IMR-90 (cell line): ENCODE data around the gene PDYN.

Experiments
- BHLHE40 ChIP-seq: fragments of 150-350 bp; IDR thresholded peaks from 2 replicates; pipeline ENCODE4 v1.6.1; 2016; ENCODE audit warnings: mild to moderate bottlenecking, low read depth, low read length
- CTCF ChIP-seq: conservative IDR thresholded peaks from 2 replicates; pipeline ENCODE4 v1.5.1; 2012; ENCODE audit warnings: mild to moderate bottlenecking, low read depth, low read length, improper control_type of control experiment
- MAZ ChIP-seq: IDR thresholded peaks from 2 replicates; pipeline ENCODE4 v1.6.1; 2012; ENCODE audit warnings: low read depth, mild to moderate bottlenecking, low read length, improper control_type of control experiment, moderate library complexity, borderline replicate concordance
- MXI1 ChIP-seq: IDR thresholded peaks from 2 replicates; pipeline ENCODE4 v1.6.1; 2012; ENCODE audit warnings: low read depth, mild to moderate bottlenecking, low read length, moderate library complexity, borderline replicate concordance
- POLR2A ChIP-seq: IDR thresholded peaks from 2 replicates; pipeline ENCODE4 v1.6.1; 2012; ENCODE audit warnings: mild to moderate bottlenecking, low read depth, low read length
- RFX5 ChIP-seq: IDR thresholded peaks from 2 replicates; pipeline ENCODE4 v1.8.0; 2012; ENCODE audit warnings: low read depth, mild to moderate bottlenecking, low read length, moderate library complexity

DNA sequence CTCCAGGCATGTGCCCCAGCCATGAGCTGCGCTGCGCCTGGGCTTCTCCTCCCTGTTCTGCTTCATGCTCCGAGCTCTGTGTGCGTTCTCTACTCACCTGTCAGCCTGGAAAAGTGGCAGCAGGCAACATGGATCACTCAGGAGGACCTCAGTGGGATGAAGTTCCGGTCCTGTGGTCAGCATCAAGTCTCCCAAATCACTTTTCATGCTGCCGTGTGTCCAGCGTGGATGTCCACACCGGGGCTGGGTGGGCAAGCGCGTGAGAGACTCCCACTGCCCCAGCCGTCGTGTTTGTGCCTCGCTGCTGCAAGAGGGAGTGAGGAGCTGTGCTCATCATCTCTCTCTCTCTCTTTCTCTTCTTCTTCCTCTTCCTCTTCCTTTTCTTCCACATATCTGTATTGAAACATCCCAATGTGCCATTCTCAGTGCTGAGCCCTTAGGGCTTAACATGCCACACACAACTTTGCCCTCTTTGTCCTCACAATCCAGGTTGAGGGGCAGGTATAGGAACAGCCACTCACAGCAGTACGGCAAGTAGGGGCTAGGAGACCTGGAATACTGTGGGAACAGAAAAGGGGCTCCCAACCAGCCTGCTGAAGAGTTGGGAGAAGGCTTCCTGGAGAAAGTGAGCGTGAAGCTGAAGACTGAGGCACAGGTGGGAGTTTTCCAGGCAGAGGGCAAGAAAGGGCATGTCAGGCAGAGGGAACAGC is 3.8 kb upstream of the PDYN start:
- no peak for TF ChIP-seq CTCF
- no peak for TF ChIP-seq POLR2A
- TF ChIP-seq MAZ, result no peak
- TF ChIP-seq BHLHE40, result no peak
- no peak for TF ChIP-seq MXI1
- no peak for TF ChIP-seq RFX5
